HL-60/S4 treated with retinoic acid at 250 ng/mL for 4 days and 3 days (cell line): ENCODE measurements around the gene DCANP1.

ENCODE experiments used
- in situ Hi-C: fragments of 300-500 bp; cut with MboI; formaldehyde crosslinking; loops from 2 replicates; pipeline ENCODE4 v1.7.0; 2022; ENCODE audit warnings: low sequenced_read_pairs

DCANP1 gene

GRCh38 chr5:135480511-135480910, 33.4 kb upstream of the DCANP1 start:
- in situ Hi-C loops, result no loop called here

GRCh38 chr5:135478938-135479337, 31.8 kb upstream of the DCANP1 start:
- in situ Hi-C loops, result no loop called here

- in situ Hi-C loops, result no loop called here
Observed at GRCh38 chr5:135477613-135478066, 30.5 kb upstream of the DCANP1 start.

- in situ Hi-C loops, result no loop called here
Observed at GRCh38 chr5:135476615-135477581, 29.8 kb upstream of the DCANP1 start.

- in situ Hi-C loops, result no loop called here
Observed at GRCh38 chr5:135473956-135474670, 27.0 kb upstream of the DCANP1 start.

- in situ Hi-C loops, result no loop called here
Observed at GRCh38 chr5:135472141-135472540, 25.0 kb upstream of the DCANP1 start.

- in situ Hi-C loops, result no loop called here
Observed at GRCh38 chr5:135471726-135472125, 24.6 kb upstream of the DCANP1 start.

- in situ Hi-C loops, result loop anchor here (10.0 kb wide), 1 partner anchor 85 kb away; no protein-coding TSS in a partner anchor
Observed at GRCh38 chr5:135469911-135470310, 22.8 kb upstream of the DCANP1 start.

GRCh38 chr5:135468541-135468940, 21.4 kb upstream of the DCANP1 start:
- in situ Hi-C loops, result loop anchor here (10.0 kb wide), 1 partner anchor 86 kb away; no protein-coding TSS in a partner anchor

- in situ Hi-C loops, result loop anchor here (10.0 kb wide), 1 partner anchor 87 kb away; no protein-coding TSS in a partner anchor
Observed at GRCh38 chr5:135467871-135468485, 20.8 kb upstream of the DCANP1 start.

- in situ Hi-C loops, result loop anchor here (10.0 kb wide), 1 partner anchor 88 kb away; no protein-coding TSS in a partner anchor
Observed at GRCh38 chr5:135467051-135467625, 20.0 kb upstream of the DCANP1 start.

GRCh38 chr5:135466178-135467050, 19.3 kb upstream of the DCANP1 start:
- in situ Hi-C loops, result loop anchor here (10.0 kb wide), 1 partner anchor 88 kb away; no protein-coding TSS in a partner anchor

- in situ Hi-C loops, result loop anchor here (10.0 kb wide), 1 partner anchor 89 kb away; no protein-coding TSS in a partner anchor
Observed at GRCh38 chr5:135465391-135466122, 18.4 kb upstream of the DCANP1 start.

- in situ Hi-C loops, result loop anchor here (10.0 kb wide), 1 partner anchor 92 kb away; no protein-coding TSS in a partner anchor
Observed at GRCh38 chr5:135462304-135462703, 15.2 kb upstream of the DCANP1 start.

- in situ Hi-C loops, result loop anchor here (10.0 kb wide), 1 partner anchor 93 kb away; no protein-coding TSS in a partner anchor
Observed at GRCh38 chr5:135461481-135462151, 14.5 kb upstream of the DCANP1 start.

- in situ Hi-C loops, result loop anchor here (10.0 kb wide), 1 partner anchor 94 kb away; no protein-coding TSS in a partner anchor
Observed at GRCh38 chr5:135460246-135461033, 13.3 kb upstream of the DCANP1 start.

GRCh38 chr5:135458921-135459331, 11.8 kb upstream of the DCANP1 start:
- in situ Hi-C loops, result no loop called here
